OCI-LY3 (cell line): ENCODE measurements around the gene CD247.

Experiments used
- H2AFZ ChIP-seq: fragments of 200-600, 300-600 bp; shearing (Covaris generic); 2 replicates; pipeline ENCODE4 v1.6.0; 2014; ENCODE audit warnings: antibody characterized with exemption, low read depth, low read length
- H3K27ac ChIP-seq: fragments of 200-600, 300-600 bp; sonication (generic); 2 replicates; pipeline ENCODE4 v1.5.1; 2014; ENCODE audit warnings: mild to moderate bottlenecking, low read length, moderate library complexity, mixed read lengths
- H3K27me3 ChIP-seq: fragments of 200-600, 300-600 bp; sonication (generic); 2 replicates; pipeline ENCODE4 v1.6.1; 2014; ENCODE audit warnings: low read depth, low read length, mixed read lengths
- H3K36me3 ChIP-seq: fragments of 200-600, 300-600 bp; sonication (generic); replicated peaks from 2 replicates; pipeline ENCODE3; 2014; ENCODE audit warnings: low read depth, low read length, mixed read lengths
- H3K4me1 ChIP-seq: fragments of 300-600, 200-600 bp; sonication (generic); 2 replicates; pipeline ENCODE4 v1.6.1; 2014; ENCODE audit warnings: low read length, mixed read lengths
- H3K4me2 ChIP-seq: fragments of 200-600, 300-600 bp; sonication (generic); 2 replicates; pipeline ENCODE4 v1.6.1; 2014; ENCODE audit warnings: low read length, mixed read lengths
- H3K4me3 ChIP-seq: fragments of 300-600, 200-600 bp; sonication (generic); 2 replicates; pipeline ENCODE4 v1.5.1; 2014; ENCODE audit warnings: antibody characterized with exemption, mild to moderate bottlenecking, low read length, moderate library complexity
- H3K79me2 ChIP-seq: fragments of 300-600, 200-600 bp; shearing (Covaris generic); 2 replicates; pipeline ENCODE4 v1.6.1; 2014; ENCODE audit warnings: mild to moderate bottlenecking, low read length, mixed read lengths
- H3K9ac ChIP-seq: fragments of 300-600, 200-600 bp; shearing (Covaris generic); 2 replicates; pipeline ENCODE4 v1.6.0; 2014; ENCODE audit warnings: mild to moderate bottlenecking, low read length, moderate library complexity
- H3K9me3 ChIP-seq: fragments of 200-600, 300-600 bp; shearing (Covaris generic); 2 replicates; pipeline ENCODE4 v1.6.1; 2014; ENCODE audit warnings: low read length, mixed read lengths; ENCODE audit not compliant: insufficient read depth
- H4K20me1 ChIP-seq: fragments of 200-600, 300-600 bp; sonication (generic); 2 replicates; pipeline ENCODE4 v1.6.1; 2016; ENCODE audit warnings: low read length, mixed read lengths; ENCODE audit not compliant: insufficient read depth
- EZH2phosphoT487 ChIP-seq: fragments of 200-600 bp; shearing (Covaris generic); IDR thresholded peaks from 2 replicates; pipeline ENCODE4 v1.6.1; 2018; ENCODE audit warnings: antibody characterized with exemption, mixed run types, low read depth
- TF ChIP-seq, protein P1 (sequence below): fragments of 200-600, 300-600 bp; sonication (generic); IDR thresholded peaks from 2 replicates; pipeline ENCODE4 v1.5.1; 2014; ENCODE audit warnings: antibody characterized with exemption, low read length, low read depth

The CD247 gene

DNA sequence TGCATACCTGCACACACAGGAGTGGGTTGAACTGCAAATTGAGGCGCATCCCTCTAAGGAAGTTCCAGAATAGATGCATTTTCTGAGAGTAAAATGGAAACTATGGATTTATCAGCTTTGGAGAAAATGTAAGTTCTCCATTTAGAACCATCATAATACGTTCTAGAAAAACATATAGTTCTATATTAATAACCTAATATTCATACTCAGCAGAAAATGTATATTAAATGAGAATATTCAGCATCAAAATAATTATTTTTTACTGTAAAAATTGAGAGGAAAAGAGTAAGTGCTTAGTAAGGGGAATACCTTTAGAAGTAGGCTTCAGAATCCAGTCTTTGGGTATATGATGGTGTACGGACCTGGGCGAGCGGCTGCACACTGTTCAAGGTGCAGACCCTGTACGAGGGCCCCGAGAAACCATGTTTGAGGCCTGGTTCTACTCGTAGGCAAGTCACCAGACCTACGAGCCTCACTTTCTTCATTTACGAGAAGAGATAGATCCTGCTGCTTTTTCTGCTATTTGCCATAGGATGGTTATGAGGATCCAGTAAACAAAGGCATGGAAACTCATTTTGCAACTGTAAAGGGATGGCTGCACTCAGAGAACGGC, 6.8 kb downstream of the CD247 start:
- Histone ChIP-seq H3K36me3 (no peaks in the 10 kb centered on the region), H3K79me2 (no peaks in the 10 kb centered on the region), H4K20me1 (no peaks in the 10 kb centered on the region), H3K4me2 (no peak overlapping the region), H3K4me1 (no peaks in the 10 kb centered on the region), H3K27me3 (peaks cover 45% of the 10 kb centered on the region), H3K4me3 (no peak overlapping the region), H3K9me3 (no peaks in the 10 kb centered on the region), H3K9ac (no peak overlapping the region), H3K27ac (no peak overlapping the region), H2AFZ (no peak overlapping the region)
- no peak for TF ChIP-seq EZH2phosphoT487
- TF ChIP-seq, protein P1, sequence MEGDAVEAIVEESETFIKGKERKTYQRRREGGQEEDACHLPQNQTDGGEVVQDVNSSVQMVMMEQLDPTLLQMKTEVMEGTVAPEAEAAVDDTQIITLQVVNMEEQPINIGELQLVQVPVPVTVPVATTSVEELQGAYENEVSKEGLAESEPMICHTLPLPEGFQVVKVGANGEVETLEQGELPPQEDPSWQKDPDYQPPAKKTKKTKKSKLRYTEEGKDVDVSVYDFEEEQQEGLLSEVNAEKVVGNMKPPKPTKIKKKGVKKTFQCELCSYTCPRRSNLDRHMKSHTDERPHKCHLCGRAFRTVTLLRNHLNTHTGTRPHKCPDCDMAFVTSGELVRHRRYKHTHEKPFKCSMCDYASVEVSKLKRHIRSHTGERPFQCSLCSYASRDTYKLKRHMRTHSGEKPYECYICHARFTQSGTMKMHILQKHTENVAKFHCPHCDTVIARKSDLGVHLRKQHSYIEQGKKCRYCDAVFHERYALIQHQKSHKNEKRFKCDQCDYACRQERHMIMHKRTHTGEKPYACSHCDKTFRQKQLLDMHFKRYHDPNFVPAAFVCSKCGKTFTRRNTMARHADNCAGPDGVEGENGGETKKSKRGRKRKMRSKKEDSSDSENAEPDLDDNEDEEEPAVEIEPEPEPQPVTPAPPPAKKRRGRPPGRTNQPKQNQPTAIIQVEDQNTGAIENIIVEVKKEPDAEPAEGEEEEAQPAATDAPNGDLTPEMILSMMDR, result no peak

DNA sequence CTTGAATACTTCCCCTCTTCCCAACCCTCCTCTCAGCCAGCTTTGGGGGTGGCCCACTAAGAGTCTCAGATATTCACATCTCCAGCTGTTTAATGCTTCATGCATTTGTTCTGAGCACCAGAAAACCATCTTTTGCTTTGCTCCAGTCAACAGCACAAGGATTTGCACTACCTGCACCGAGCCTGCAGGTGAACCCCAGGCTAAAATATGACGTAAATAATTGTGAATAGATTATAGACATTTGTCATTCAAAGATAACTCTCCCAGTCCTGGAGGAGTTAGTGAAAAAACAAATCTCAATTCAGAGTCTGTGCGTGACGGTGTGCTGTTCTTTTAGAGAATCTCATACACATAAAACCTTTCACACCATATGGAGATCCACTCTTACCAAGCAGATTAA, 7.4 kb downstream of the CD247 start:
- Histone ChIP-seq H3K4me3 (no peak overlapping the region), H4K20me1 (no peaks in the 10 kb centered on the region), H3K9me3 (no peaks in the 10 kb centered on the region), H3K27ac (no peak overlapping the region), H3K4me1 (no peaks in the 10 kb centered on the region), H2AFZ (no peak overlapping the region), H3K36me3 (no peaks in the 10 kb centered on the region), H3K4me2 (no peak overlapping the region), H3K27me3 (peaks cover 45% of the 10 kb centered on the region), H3K9ac (no peak overlapping the region), H3K79me2 (no peaks in the 10 kb centered on the region)
- TF ChIP-seq, protein P1, result no peak
- no peak for TF ChIP-seq EZH2phosphoT487

DNA sequence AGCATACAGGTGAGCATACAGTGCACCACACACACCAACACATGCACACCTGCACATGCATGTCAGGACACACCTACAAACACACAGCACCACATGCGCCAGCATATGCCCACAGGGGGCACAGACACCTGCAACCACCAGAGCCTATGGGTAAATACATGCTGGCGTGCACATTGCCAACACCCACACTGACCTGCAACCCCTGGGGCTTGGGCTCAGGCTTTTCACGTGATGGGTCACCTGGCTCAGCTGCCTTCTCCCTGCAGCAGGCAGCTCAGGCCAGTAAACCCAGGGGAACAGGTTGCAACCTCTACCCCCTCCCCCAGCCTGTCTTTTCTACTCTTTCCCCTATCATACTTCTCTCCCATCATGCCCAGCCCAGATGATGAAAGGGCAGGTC, 8.1 kb downstream of the CD247 start:
- Histone ChIP-seq H3K27me3 (peaks cover 50% of the 10 kb centered on the region), H3K4me1 (no peaks in the 10 kb centered on the region), H3K9ac (no peak overlapping the region), H3K79me2 (no peaks in the 10 kb centered on the region), H3K36me3 (no peaks in the 10 kb centered on the region), H3K27ac (no peak overlapping the region), H3K4me3 (no peak overlapping the region), H3K9me3 (no peaks in the 10 kb centered on the region), H4K20me1 (no peaks in the 10 kb centered on the region), H3K4me2 (no peak overlapping the region), H2AFZ (no peak overlapping the region)
- TF ChIP-seq, protein P1, result no peak
- no peak for TF ChIP-seq EZH2phosphoT487

DNA sequence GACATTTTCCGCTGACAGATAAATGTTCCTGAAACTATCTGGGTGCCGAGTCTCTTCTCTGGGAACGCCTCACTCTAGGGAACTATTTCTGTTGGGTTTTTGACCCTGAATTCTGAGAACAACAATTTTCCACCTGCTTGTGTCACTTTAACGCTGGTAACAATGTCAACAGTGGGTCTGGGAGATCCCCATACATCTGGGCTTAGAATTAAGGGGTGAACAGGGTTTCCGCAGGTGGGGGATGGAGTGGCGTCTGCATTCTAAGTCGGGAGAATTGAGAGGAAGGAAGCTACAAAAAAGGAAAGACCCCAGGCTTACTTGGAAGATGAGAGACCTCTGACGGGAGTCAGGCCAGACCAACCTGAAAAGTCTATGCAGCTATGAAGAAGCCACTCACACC, 8.7 kb downstream of the CD247 start:
- Histone ChIP-seq H3K4me2 (no peak overlapping the region), H3K9ac (no peak overlapping the region), H3K27me3 (peaks cover 50% of the 10 kb centered on the region), H3K9me3 (no peaks in the 10 kb centered on the region), H3K4me1 (no peaks in the 10 kb centered on the region), H3K4me3 (no peak overlapping the region), H3K27ac (no peak overlapping the region), H3K79me2 (no peaks in the 10 kb centered on the region), H4K20me1 (no peaks in the 10 kb centered on the region), H2AFZ (no peak overlapping the region), H3K36me3 (no peaks in the 10 kb centered on the region)
- TF ChIP-seq, protein P1, result no peak
- no peak for TF ChIP-seq EZH2phosphoT487
